NCI-H2227 treated with DMSO at 0.1 percent for 48 hours (cell line): ENCODE measurements around the gene TMEM114.
"Not testable (repeated sequence)": the region's sequence is repeated elsewhere in the genome, so short reads cannot be mapped to it uniquely, and the experiment has no call there.

Experiments used
- DNase-seq: peaks from one replicate; lab custom pipeline; 2025; lab: John Stamatoyannopoulos, UW

Gene TMEM114

GRCh38 chr16:8572919-8573724 lies 17.2 kb downstream of the TMEM114 start:
- peak; percentile 30 for DNase-seq

- DNase-seq = no peak
These were observed 18.0 kb downstream of the TMEM114 start for GRCh38 chr16:8572063-8572918.

- DNase-seq = peak; percentile 31
These were observed 19.2 kb downstream of the TMEM114 start for GRCh38 chr16:8571061-8571596.

GRCh38 chr16:8570393-8570792 lies 19.9 kb downstream of the TMEM114 start:
- not testable (repeated sequence) for DNase-seq

GRCh38 chr16:8569650-8570346 lies 20.5 kb downstream of the TMEM114 start:
- no peak for DNase-seq

GRCh38 chr16:8568231-8568617 lies 22.1 kb downstream of the TMEM114 start:
- no peak for DNase-seq

- peak; percentile 93 for DNase-seq
These were observed 22.7 kb downstream of the TMEM114 start for GRCh38 chr16:8567355-8568230.

- no peak for DNase-seq
These were observed 24.8 kb downstream of the TMEM114 start for GRCh38 chr16:8565498-8565897.

GRCh38 chr16:8564934-8565345 lies 25.4 kb downstream of the TMEM114 start:
- DNase-seq = no peak

- DNase-seq = not testable (repeated sequence)
These were observed 26.3 kb downstream of the TMEM114 start for GRCh38 chr16:8563944-8564540.

GRCh38 chr16:8561496-8561895 lies 28.8 kb downstream of the TMEM114 start:
- no peak for DNase-seq

GRCh38 chr16:8555400-8555799 lies 34.9 kb downstream of the TMEM114 start:
- DNase-seq = no peak

GRCh38 chr16:8554881-8555280 lies 35.4 kb downstream of the TMEM114 start:
- DNase-seq = no peak

GRCh38 chr16:8554022-8554421 lies 36.3 kb downstream of the TMEM114 start:
- no peak for DNase-seq

- DNase-seq = peak; percentile 30
These were observed 37.7 kb downstream of the TMEM114 start for GRCh38 chr16:8552487-8553221.

- no peak for DNase-seq
These were observed 38.7 kb downstream of the TMEM114 start for GRCh38 chr16:8551388-8552332.

- DNase-seq = no peak
These were observed 39.5 kb downstream of the TMEM114 start for GRCh38 chr16:8550728-8551387.

- no peak for DNase-seq
These were observed 40.4 kb downstream of the TMEM114 start for GRCh38 chr16:8549843-8550412.
